ENCODE measurements around the gene MRNIP.

- TF ChIP-seq CTCF (optimal IDR thresholded peaks at IDR 0.05 in 1 of 3, IDR thresholded peaks at IDR 0.05 in 1 of 3, conservative IDR thresholded peaks at IDR 0.05 in 1 of 3; ENCODE audit: extremely low read depth in 1 of 3, insufficient read depth in 2 of 3, low read length in 3 of 3) (no peak), EZH2 (IDR thresholded peaks at IDR 0.05; ENCODE audit: low read length) (no peak)
These were observed 11.2 kb upstream of the MRNIP start for GRCh38 chr5:179869641-179870402.
